Neural progenitor cell (in vitro differentiated cells): ENCODE results near the gene RPUSD1. TPM values are rescaled to one million over a fixed set of nuclear protein-coding genes. Genes with fewer than 3 reads are reported as not detected.
A peak's percentile ranks its signal among the peaks of the same experiment; 100 is the strongest.

Experiments used
- DNase-seq: peaks from one replicate; pipeline ENCODE4 v3.0.0-alpha.2; 2016; ENCODE audit warnings: low spot score
- H2AFZ ChIP-seq: fragments of 200-600 bp; sonication (generic); replicated peaks from 2 replicates; pipeline ENCODE4 v1.6.1; 2016; ENCODE audit warnings: antibody characterized with exemption
- H3F3A ChIP-seq: fragments of 200-600 bp; sonication (generic); 2 replicates; pipeline ENCODE4 v1.6.1; 2016; ENCODE audit warnings: antibody characterized with exemption, low read depth
- H3K27ac ChIP-seq: fragments of 200-600 bp; sonication (generic); 2 replicates; pipeline ENCODE4 v1.5.1; 2016; ENCODE audit warnings: mild to moderate bottlenecking
- H3K27me3 ChIP-seq: fragments of 200-600 bp; sonication (generic); 2 replicates; pipeline ENCODE4 v1.6.1; 2016; ENCODE audit warnings: mild to moderate bottlenecking, moderate library complexity
- H3K36me3 ChIP-seq: fragments of 200-600 bp; sonication (generic); 2 replicates; pipeline ENCODE4 v1.5.1; 2016
- H3K4me1 ChIP-seq: fragments of 200-600 bp; sonication (generic); 2 replicates; pipeline ENCODE4 v1.6.1; 2016; ENCODE audit warnings: mixed run types
- H3K4me2 ChIP-seq: fragments of 200-600 bp; sonication (generic); 2 replicates; pipeline ENCODE4 v1.6.1; 2016
- H3K4me3 ChIP-seq: fragments of 200-600 bp; sonication (generic); 2 replicates; pipeline ENCODE4 v1.5.1; 2016
- H3K79me2 ChIP-seq: fragments of 200-600 bp; sonication (generic); 2 replicates; pipeline ENCODE4 v1.6.1; 2016; ENCODE audit warnings: low read depth
- H3K9ac ChIP-seq: fragments of 200-600 bp; sonication (generic); 2 replicates; pipeline ENCODE4 v1.6.1; 2016
- H3K9me3 ChIP-seq: fragments of 200-600 bp; sonication (generic); 2 replicates; pipeline ENCODE4 v1.5.1; 2016; ENCODE audit warnings: low read depth
- H4K20me1 ChIP-seq: fragments of 200-600 bp; sonication (generic); 2 replicates; pipeline ENCODE4 v1.6.1; 2016; ENCODE audit warnings: low read depth
- H3K27ac Mint-ChIP-seq: 3 replicates; pipeline ENCODE4 v1.8.0; 2021; ENCODE audit warnings: mixed read lengths
- H3K27me3 Mint-ChIP-seq: 2 replicates; pipeline ENCODE4 v1.8.0; 2022; ENCODE audit warnings: low read depth, mild to moderate bottlenecking, inconsistent platforms, moderate library complexity, mixed read lengths; ENCODE audit not compliant: insufficient read depth
- H3K36me3 Mint-ChIP-seq: 3 replicates; pipeline ENCODE4 v1.8.0; 2021; ENCODE audit warnings: mixed read lengths
- H3K4me1 Mint-ChIP-seq: 3 replicates; pipeline ENCODE4 v1.8.0; 2021; ENCODE audit warnings: mixed read lengths
- H3K4me3 Mint-ChIP-seq: 3 replicates; pipeline ENCODE4 v1.8.0; 2021; ENCODE audit warnings: mild to moderate bottlenecking, moderate library complexity, mixed read lengths
- H3K9me3 Mint-ChIP-seq: 3 replicates; pipeline ENCODE4 v1.8.0; 2020; ENCODE audit warnings: mixed read lengths
- EZH2 ChIP-seq: fragments of 200-600 bp; sonication (generic); IDR thresholded peaks from 2 replicates; pipeline ENCODE4 v1.6.1; 2017; ENCODE audit warnings: antibody characterized with exemption, mild to moderate bottlenecking, moderate library complexity
- EZH2phosphoT487 ChIP-seq: fragments of 200-600 bp; sonication (generic); IDR thresholded peaks from 2 replicates; pipeline ENCODE4 v1.6.1; 2017; ENCODE audit warnings: antibody characterized with exemption
- total RNA-seq: library from RNA; depleted of rRNA; stranded (reverse); fragments of >200 nt; gene quantifications from 2 replicates; pipeline ENCODE4 v1.2.3, GENCODE V29; 2015; ENCODE audit warnings: low replicate concordance
- TF ChIP-seq, protein P1 (sequence below): fragments of 200-600 bp; sonication (generic); IDR thresholded peaks from 2 replicates; pipeline ENCODE4 v1.5.1; 2017; ENCODE audit warnings: antibody characterized with exemption, mild to moderate bottlenecking

The RPUSD1 gene
- total RNA-seq, 1 donor from 2014 or later, result 5.6 TPM

DNA sequence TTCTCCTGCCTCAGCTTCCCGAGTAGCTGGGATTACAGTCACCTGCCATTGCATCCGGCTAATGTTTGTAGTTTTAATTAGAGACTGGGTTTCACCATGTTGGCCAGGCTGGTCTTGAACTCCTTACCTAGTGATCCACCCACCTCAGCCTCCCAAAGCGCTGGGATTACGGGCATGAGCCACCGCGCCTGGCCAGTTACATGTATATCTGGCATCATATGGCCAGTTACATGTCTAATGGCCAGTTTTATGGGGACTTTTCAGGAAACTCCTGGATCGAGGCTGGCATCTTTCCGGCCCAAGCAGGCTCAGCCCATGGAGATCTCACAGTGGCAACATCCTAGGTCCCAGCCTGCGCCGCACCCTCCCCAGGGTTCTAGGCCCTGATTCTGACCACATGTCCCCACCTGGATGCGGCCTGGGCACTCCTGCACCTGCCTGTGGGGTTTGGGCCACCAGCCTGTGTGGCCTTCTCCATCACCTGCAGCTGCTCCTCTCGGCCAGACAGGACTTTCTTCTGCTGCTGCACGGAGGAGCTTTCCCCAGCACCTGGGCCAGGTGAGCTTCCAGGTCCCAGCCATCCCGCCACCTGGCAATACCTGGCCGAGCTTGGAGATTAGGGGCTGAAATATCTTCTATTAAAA lies 46.1 kb downstream of the RPUSD1 start:
- Histone ChIP-seq H3K9me3 (no peaks in the 10 kb centered on the region), H3K27me3 (no peaks in the 10 kb centered on the region), H3K4me1 (peaks cover 5% of the 10 kb centered on the region), H4K20me1 (no peaks in the 10 kb centered on the region), H3K4me2 (no peak overlapping the region), H3K27ac (no peak overlapping the region), H3F3A (peaks cover 4% of the 10 kb centered on the region), H2AFZ (no peak overlapping the region), H3K79me2 (peaks cover 8% of the 10 kb centered on the region), H3K9ac (no peak overlapping the region), H3K36me3 (no peaks in the 10 kb centered on the region), H3K4me3 (no peak overlapping the region)
- no peaks in the 10 kb centered on the region for H3K9me3 Mint-ChIP-seq
- TF ChIP-seq EZH2phosphoT487, result no peak
- no peak for TF ChIP-seq EZH2
- TF ChIP-seq, protein P1, sequence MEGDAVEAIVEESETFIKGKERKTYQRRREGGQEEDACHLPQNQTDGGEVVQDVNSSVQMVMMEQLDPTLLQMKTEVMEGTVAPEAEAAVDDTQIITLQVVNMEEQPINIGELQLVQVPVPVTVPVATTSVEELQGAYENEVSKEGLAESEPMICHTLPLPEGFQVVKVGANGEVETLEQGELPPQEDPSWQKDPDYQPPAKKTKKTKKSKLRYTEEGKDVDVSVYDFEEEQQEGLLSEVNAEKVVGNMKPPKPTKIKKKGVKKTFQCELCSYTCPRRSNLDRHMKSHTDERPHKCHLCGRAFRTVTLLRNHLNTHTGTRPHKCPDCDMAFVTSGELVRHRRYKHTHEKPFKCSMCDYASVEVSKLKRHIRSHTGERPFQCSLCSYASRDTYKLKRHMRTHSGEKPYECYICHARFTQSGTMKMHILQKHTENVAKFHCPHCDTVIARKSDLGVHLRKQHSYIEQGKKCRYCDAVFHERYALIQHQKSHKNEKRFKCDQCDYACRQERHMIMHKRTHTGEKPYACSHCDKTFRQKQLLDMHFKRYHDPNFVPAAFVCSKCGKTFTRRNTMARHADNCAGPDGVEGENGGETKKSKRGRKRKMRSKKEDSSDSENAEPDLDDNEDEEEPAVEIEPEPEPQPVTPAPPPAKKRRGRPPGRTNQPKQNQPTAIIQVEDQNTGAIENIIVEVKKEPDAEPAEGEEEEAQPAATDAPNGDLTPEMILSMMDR, result no peak
- peaks cover 10% of the 10 kb centered on the region for H3K4me1 Mint-ChIP-seq
- H3K27me3 Mint-ChIP-seq, result peaks cover 3% of the 10 kb centered on the region
- DNase-seq, result no peak
- H3K27ac Mint-ChIP-seq, result no peak overlapping the region
- peaks cover 2% of the 10 kb centered on the region for H3K36me3 Mint-ChIP-seq
- H3K4me3 Mint-ChIP-seq, result peak overlapping the region; percentile 90

DNA sequence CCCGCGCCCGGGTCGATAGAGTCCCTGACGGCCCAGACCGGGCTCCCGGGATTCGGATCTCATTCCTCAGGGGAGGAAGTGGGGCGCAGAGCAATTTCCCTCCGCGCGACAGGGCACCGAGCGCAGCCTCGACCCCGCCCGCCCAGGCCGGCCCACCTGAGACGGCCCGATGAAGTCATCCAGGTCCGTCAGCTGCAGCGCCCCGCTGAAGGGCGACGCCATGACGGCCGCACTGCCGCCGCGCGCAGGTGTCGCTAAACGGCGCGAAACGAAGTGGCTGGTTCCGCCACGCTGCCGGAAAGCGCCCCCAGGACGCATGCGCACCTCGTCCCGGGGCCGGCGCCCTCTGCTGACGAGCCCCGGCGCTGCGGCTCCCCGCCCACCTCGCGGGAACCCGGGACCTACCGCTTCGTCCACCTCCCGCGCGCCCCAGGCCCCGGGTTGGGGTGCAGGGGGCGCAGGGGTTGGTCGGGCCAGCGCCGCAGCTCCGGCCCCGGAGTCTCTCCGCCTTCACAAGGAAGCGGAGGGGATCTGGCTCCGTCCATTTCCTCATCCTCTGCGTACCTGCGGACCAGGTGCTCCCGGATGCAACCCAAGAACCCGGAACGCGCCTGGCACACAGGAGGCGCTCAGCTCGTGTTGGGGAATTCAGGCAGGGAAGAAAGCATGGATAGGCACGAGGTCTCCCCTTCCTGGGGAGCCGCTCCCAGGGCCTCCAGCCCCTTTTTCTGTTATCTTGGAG lies 47.2 kb downstream of the RPUSD1 start, which contains the start of gene CIAO3:
Gene CIAO3, minus strand, starts transcription at position 234 of the 742 bp plus-strand sequence. Its CDS starts 12 bp downstream, at position 222.
- peak within 1 kb of the TSS; percentile 95 for H3K4me3 ChIP-seq
- peak; percentile 97 for DNase-seq
- H3K27ac ChIP-seq, result no peak within 1 kb of the TSS
- H2AFZ ChIP-seq, result peak within 1 kb of the TSS; percentile 83
- H3F3A ChIP-seq, result peaks cover 4% of the 10 kb centered on the region
- peaks cover 8% of the 10 kb centered on the region for H3K4me1 Mint-ChIP-seq
- peak within 1 kb of the TSS; percentile 90 for H3K4me3 Mint-ChIP-seq
- H3K27me3 Mint-ChIP-seq, result peaks cover 3% of the 10 kb centered on the region
- H4K20me1 ChIP-seq, result no peaks in the 10 kb centered on the region
- no peak within 1 kb of the TSS for H3K27ac Mint-ChIP-seq
- H3K9me3 ChIP-seq, result no peaks in the 10 kb centered on the region
- no peak for TF ChIP-seq EZH2phosphoT487
- TF ChIP-seq, protein P1, result peak; percentile 89
- H3K4me2 ChIP-seq, result peak within 1 kb of the TSS; percentile 98
- no peaks in the 10 kb centered on the region for H3K36me3 ChIP-seq
- peaks cover 2% of the 10 kb centered on the region for H3K36me3 Mint-ChIP-seq
- H3K9me3 Mint-ChIP-seq, result no peaks in the 10 kb centered on the region
- H3K9ac ChIP-seq, result peak within 1 kb of the TSS; percentile 71
- H3K79me2 ChIP-seq, result peaks cover 8% of the 10 kb centered on the region
- peaks cover 5% of the 10 kb centered on the region for H3K4me1 ChIP-seq
- H3K27me3 ChIP-seq, result no peaks in the 10 kb centered on the region

DNA sequence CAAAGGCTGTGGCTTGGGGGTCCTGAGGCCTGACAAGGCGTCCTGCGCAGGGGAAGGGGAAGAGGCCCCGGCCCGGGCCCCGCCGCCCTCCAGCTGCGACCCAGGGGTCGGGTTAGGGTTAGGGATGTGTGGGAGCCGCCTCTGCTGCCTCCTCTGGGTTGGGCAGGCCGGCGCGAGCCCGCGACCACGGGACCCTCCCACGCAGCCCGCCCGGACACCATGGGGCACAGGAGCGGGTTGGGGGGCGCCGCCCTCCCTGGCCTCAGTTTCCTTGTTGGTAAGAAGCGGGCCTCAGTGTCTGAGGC lies 47.8 kb downstream of the RPUSD1 start:
- Mint-ChIP-seq H3K4me1 (peaks cover 8% of the 10 kb centered on the region), H3K27me3 (peaks cover 3% of the 10 kb centered on the region), H3K27ac (no peak overlapping the region), H3K9me3 (no peaks in the 10 kb centered on the region), H3K4me3 (peak overlapping the region; percentile 85), H3K36me3 (peaks cover 2% of the 10 kb centered on the region)
- H3K4me1 ChIP-seq, result peaks cover 5% of the 10 kb centered on the region
- no peaks in the 10 kb centered on the region for H3K36me3 ChIP-seq
- TF ChIP-seq EZH2phosphoT487 (no peak), EZH2 (no peak)
- TF ChIP-seq, protein P1, result no peak
- H4K20me1 ChIP-seq, result no peaks in the 10 kb centered on the region
- peaks cover 8% of the 10 kb centered on the region for H3K79me2 ChIP-seq
- H3K9ac ChIP-seq, result peak overlapping the region; percentile 71
- no peak overlapping the region for H3K27ac ChIP-seq
- peak; percentile 35 for DNase-seq
- no peaks in the 10 kb centered on the region for H3K27me3 ChIP-seq
- H3K9me3 ChIP-seq, result no peaks in the 10 kb centered on the region
- H3F3A ChIP-seq, result peaks cover 4% of the 10 kb centered on the region
- H3K4me3 ChIP-seq, result peak overlapping the region; percentile 95
- peak overlapping the region; percentile 98 for H3K4me2 ChIP-seq
- H2AFZ ChIP-seq, result peak overlapping the region; percentile 36
